ENCODE results near the gene DMRTA2. TPM values are rescaled to one million over a fixed set of nuclear protein-coding genes. Genes with fewer than 3 reads are reported as not detected.

The DMRTA2 gene
- total and polyA plus RNA-seq, 2 of the 4 experiments (the other 2 are of a cell fraction) = 0.02 TPM; not detected in 1

DNA sequence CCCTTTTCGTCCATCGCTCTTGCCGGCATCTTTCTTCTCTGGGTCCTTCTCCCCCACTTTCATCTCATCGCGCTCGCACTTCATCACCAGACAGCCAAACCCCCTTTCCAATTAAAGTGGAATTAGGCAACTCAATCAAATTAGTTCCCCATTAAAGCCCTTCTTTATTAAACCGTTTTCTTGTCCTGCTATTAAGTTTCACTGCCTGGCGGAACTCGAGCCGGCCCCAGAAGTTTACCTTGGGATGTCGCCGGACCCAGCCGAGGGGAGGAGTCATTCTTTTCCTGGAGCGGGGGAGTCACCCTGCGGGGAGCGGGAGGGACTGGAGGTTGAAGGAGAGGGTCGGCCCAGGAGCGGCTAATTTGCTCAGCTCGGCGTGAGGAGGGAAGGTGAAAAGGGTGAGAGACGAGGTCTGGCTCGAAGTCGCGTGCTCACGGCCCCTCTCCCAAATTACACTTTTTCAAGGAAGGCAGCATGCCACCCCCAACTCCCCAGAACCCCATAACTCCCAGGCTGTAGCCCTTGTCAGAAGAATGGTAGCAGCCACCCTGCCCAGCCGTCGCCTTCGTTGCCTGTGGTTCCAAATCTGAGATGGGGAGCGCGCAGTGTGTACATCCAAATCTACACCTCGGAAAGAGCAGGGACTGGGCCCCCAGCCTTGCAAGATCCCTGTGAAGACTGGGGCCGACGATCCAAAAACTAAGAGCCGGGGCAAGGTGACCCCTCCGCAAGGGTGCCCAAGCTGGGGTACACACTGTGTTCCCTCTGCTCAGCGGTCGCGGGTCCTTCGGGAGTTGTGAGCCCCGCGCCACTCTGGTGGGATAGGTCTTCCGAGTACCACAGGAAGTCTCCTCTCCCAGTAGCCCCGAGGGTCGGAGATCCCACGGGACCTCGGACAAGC, 6.4 kb downstream of the DMRTA2 start (continued):
- no peak for TF ChIP-seq NFE2L2 (IDR thresholded peaks at IDR 0.05; ENCODE audit: low read depth, low read length)

DNA sequence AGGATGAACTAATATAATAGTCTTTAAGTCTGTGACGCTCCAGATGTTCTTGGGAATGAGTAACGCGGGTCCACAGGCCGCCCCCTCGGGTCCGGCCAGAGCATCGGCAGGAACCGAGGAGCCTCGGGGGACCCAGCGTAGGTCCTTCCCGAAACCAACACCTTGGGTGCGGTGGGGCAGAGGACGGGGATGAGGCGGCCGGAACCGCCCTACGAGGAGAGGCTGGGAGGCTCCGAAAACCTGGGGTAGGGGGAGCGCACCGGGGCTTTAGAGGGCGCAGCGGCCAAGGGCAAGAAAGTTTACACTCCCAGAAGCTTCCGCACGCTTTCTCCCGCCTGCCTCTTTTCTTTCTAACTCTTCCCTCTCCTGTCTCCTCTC, 7.1 kb downstream of the DMRTA2 start:
- POLR2A ChIA-PET (ENCODE audit: unreplicated experiment) = no interaction called here
- no TSS peak for BruUV-seq (replicated peaks)
- H3K79me1 ChIP-seq (ENCODE audit: low read depth in 1 of 2, low read length in 2 of 2) = no peaks in the 10 kb centered on the region
- H4K20me1 ChIP-seq (ENCODE audit: insufficient read depth, low read length) = no peaks in the 10 kb centered on the region
- no peak overlapping the region for H2BK120ac ChIP-seq (ENCODE audit: low read depth, low read length)
- H2AK9ac ChIP-seq (replicated peaks; ENCODE audit: low read depth, low read length, poor library complexity) = no peak overlapping the region
- TF ChIP-seq RCOR1 (IDR thresholded peaks at IDR 0.05; ENCODE audit: insufficient replicate concordance, low read length) = no peak
- no peak for TF ChIP-seq RAD21 (IDR thresholded peaks at IDR 0.05; ENCODE audit: low read length)
- TF ChIP-seq, protein P1, sequence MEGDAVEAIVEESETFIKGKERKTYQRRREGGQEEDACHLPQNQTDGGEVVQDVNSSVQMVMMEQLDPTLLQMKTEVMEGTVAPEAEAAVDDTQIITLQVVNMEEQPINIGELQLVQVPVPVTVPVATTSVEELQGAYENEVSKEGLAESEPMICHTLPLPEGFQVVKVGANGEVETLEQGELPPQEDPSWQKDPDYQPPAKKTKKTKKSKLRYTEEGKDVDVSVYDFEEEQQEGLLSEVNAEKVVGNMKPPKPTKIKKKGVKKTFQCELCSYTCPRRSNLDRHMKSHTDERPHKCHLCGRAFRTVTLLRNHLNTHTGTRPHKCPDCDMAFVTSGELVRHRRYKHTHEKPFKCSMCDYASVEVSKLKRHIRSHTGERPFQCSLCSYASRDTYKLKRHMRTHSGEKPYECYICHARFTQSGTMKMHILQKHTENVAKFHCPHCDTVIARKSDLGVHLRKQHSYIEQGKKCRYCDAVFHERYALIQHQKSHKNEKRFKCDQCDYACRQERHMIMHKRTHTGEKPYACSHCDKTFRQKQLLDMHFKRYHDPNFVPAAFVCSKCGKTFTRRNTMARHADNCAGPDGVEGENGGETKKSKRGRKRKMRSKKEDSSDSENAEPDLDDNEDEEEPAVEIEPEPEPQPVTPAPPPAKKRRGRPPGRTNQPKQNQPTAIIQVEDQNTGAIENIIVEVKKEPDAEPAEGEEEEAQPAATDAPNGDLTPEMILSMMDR (conservative IDR thresholded peaks at IDR 0.05; ENCODE audit: low read depth, low read length) = no peak
- TF ChIP-seq, protein P2, sequence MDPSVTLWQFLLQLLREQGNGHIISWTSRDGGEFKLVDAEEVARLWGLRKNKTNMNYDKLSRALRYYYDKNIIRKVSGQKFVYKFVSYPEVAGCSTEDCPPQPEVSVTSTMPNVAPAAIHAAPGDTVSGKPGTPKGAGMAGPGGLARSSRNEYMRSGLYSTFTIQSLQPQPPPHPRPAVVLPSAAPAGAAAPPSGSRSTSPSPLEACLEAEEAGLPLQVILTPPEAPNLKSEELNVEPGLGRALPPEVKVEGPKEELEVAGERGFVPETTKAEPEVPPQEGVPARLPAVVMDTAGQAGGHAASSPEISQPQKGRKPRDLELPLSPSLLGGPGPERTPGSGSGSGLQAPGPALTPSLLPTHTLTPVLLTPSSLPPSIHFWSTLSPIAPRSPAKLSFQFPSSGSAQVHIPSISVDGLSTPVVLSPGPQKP (IDR thresholded peaks at IDR 0.05; ENCODE audit: borderline replicate concordance, low read depth, low read length) = no peak
- no peak for TF ChIP-seq FOS (IDR thresholded peaks at IDR 0.05; ENCODE audit: low read depth, low read length)
- TF ChIP-seq MAFK (IDR thresholded peaks at IDR 0.05; ENCODE audit: low read depth, low read length) = no peak
- TF ChIP-seq BHLHE40 (IDR thresholded peaks at IDR 0.05; ENCODE audit: low read depth, low read length) = no peak
- TF ChIP-seq, protein P3, sequence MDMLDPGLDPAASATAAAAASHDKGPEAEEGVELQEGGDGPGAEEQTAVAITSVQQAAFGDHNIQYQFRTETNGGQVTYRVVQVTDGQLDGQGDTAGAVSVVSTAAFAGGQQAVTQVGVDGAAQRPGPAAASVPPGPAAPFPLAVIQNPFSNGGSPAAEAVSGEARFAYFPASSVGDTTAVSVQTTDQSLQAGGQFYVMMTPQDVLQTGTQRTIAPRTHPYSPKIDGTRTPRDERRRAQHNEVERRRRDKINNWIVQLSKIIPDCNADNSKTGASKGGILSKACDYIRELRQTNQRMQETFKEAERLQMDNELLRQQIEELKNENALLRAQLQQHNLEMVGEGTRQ (IDR thresholded peaks at IDR 0.05; ENCODE audit: low read depth, low read length) = no peak
- TF ChIP-seq SMC3 (IDR thresholded peaks at IDR 0.05; ENCODE audit: low read depth, low read length) = no peak
- no peak for TF ChIP-seq POLR2A (IDR thresholded peaks at IDR 0.05; ENCODE audit: low read depth, low read length)
- TF ChIP-seq MAZ (IDR thresholded peaks at IDR 0.05; ENCODE audit: borderline replicate concordance, low read depth, low read length) = no peak
- H2AFZ ChIP-seq (replicated peaks; ENCODE audit: low read length, poor library complexity) = no peak overlapping the region
- H3K27me3 ChIP-seq (ENCODE audit: control insufficient read depth, insufficient read depth, low read length) = peaks cover 84% of the 10 kb centered on the region
- H3K36me3 ChIP-seq (ENCODE audit: control insufficient read depth, insufficient read depth, low read length) = no peaks in the 10 kb centered on the region
- no peak overlapping the region for H2AK5ac ChIP-seq (ENCODE audit: low read depth, low read length)
- H2BK20ac ChIP-seq (ENCODE audit: low read depth, low read length) = no peak overlapping the region
- no peaks in the 10 kb centered on the region for H3K9me1 ChIP-seq (ENCODE audit: insufficient read depth, low read length)
- H2BK15ac ChIP-seq (ENCODE audit: low read depth, low read length) = no peak overlapping the region
- in situ Hi-C loops (cut with MboI; ENCODE audit: low sequenced_read_pairs) = no loop called here
- H3K9me3 ChIP-seq (ENCODE audit: control insufficient read depth, insufficient read depth, low read length) = peaks cover 3% of the 10 kb centered on the region; the same call in 1 of the 2 replicates
- DNase-seq (no peak), ATAC-seq (ENCODE audit: low read depth) (no peak)
- no peak overlapping the region for H3K4ac ChIP-seq (ENCODE audit: low read depth, low read length)
- H4K5ac ChIP-seq (ENCODE audit: low read depth, low read length) = no peak overlapping the region
- CTCF ChIA-PET = no interaction called here
- H2BK5ac ChIP-seq (ENCODE audit: low read depth, low read length, poor library complexity, severe bottlenecking) = no peak overlapping the region
- H4K91ac ChIP-seq (ENCODE audit: insufficient read depth, low read depth, low read length) = no peak overlapping the region
- H4K8ac ChIP-seq (ENCODE audit: low read depth in 2 of 2, low read length in 2 of 2) = no peak overlapping the region
- no peak overlapping the region for H3K56ac ChIP-seq (ENCODE audit: extremely low read depth, insufficient read depth, low read length)
- H3K4me3 ChIP-seq (ENCODE audit: insufficient read depth, low read depth, low read length) = no peak overlapping the region
- H3K9ac ChIP-seq (ENCODE audit: low read depth, low read length) = no peak overlapping the region
- no peak overlapping the region for H3K23ac ChIP-seq (ENCODE audit: low read depth, low read length)
- no peak overlapping the region for H3K14ac ChIP-seq (replicated peaks; ENCODE audit: low read depth, low read length)
- dilution Hi-C loops (cut with HindIII; ENCODE audit: low sequenced_read_pairs, unreplicated experiment) = no loop called here
- H3K18ac ChIP-seq (ENCODE audit: low read depth, low read length) = no peak overlapping the region
- intact Hi-C loops (cut with micrococcal nuclease) = no loop called here
- H3K4me1 ChIP-seq (ENCODE audit: control insufficient read depth, insufficient read depth, low read length) = peaks cover 2% of the 10 kb centered on the region; the same call in 1 of the 2 replicates
- no peak overlapping the region for H3K27ac ChIP-seq (ENCODE audit: insufficient read depth, low read length)
- WGBS, 2 experiments (ENCODE audit: extremely low coverage in 2 of 2, insufficient read length in 1 of 2) = 0% methylated on average over 10 of the region's 25 CpGs; no CpG with 5 or more reads in 1 of the 2 experiments
- no peak overlapping the region; the same call in 1 of the 2 replicates for H3K4me2 ChIP-seq (ENCODE audit: low read depth, low read length)

Data from IMR-90 (cell line).